Vein endothelial cell (primary cell): ENCODE results near the gene SFXN5. TPM values are rescaled to one million over a fixed set of nuclear protein-coding genes. Genes with fewer than 3 reads are reported as not detected.

ENCODE experiments used
- total RNA-seq: library from RNA; depleted of rRNA; stranded (reverse); fragments of >200 nt; gene quantifications from 2 replicates; pipeline ENCODE4 v1.2.3, GENCODE V29; 2012

SFXN5 gene, protein sequence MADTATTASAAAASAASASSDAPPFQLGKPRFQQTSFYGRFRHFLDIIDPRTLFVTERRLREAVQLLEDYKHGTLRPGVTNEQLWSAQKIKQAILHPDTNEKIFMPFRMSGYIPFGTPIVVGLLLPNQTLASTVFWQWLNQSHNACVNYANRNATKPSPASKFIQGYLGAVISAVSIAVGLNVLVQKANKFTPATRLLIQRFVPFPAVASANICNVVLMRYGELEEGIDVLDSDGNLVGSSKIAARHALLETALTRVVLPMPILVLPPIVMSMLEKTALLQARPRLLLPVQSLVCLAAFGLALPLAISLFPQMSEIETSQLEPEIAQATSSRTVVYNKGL
- total RNA-seq = 20.4 and 20.6 TPM in 2 replicates

DNA sequence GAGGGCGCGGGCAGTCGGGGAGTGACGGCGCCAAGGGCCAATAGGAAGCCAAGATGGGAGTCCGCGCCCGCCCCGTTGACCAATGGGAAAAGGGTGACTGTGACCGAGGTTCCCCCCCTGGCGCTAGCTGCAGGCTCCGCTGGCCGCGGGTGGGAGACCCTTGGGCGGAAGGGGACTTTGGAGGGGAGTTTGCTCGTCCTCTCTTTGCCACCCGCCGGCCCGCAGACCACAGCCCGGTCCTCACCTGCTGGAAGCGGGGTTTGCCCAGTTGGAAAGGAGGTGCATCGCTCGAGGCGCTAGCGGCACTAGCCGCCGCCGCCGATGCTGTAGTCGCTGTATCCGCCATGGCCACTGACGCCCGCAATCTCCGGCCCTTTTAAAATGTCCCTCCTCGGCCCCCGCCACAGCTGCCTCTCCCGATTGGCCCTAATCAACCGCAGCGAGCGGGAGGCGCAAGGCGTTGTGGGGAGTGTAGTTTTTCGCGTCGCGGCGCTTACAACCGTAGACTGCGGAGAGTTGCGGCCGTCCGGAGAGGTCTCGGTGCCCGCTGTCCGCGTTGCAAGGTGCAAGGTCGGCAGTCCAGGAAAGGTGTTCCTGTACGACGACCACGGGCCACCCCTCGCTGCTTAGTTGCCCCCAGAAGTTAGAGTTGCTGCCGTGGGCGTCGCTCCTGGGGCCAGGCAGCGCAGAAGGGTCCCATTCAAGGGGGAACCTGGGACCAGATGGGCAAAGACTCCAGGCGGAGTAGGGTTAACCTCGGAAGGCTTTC, at the start of gene SFXN5:
Gene SFXN5 (minus strand): TSS at position 353 of the 769 bp plus-strand sequence. CDS start 7 bp downstream, at position 346.

GRCh38 chr2:73112913-73113854, 41.7 kb upstream of the SFXN5 start, which contains the start of gene RAB11FIP5:
TSS of gene RAB11FIP5 (minus strand) at chr2:73112948. CDS start at chr2:73112777, 171 bp downstream.

GRCh38 chr2:72917138-72917876, 154.2 kb downstream of the SFXN5 start, which contains the start of gene EMX1:
TSS of gene EMX1 (plus strand) at chr2:72917519. CDS start at chr2:72917853, 334 bp downstream.

Other genes with a start within 250 kb of the SFXN5 start
- gene EXOC6B, start 245.7 kb downstream of the SFXN5 start, total RNA-seq = 19.7 and 22.2 TPM in 2 replicates
- gene SPR, start 184.3 kb downstream of the SFXN5 start, total RNA-seq = 33.4 and 40.2 TPM in 2 replicates
- not detected in 2 replicates for gene EMX1, start 154.2 kb downstream of the SFXN5 start, total RNA-seq
- gene RAB11FIP5, start 41.2 kb upstream of the SFXN5 start, total RNA-seq = 66.3 and 70.3 TPM in 2 replicates
- gene NOTO, start 130.9 kb upstream of the SFXN5 start, total RNA-seq = not detected in 2 replicates
- 19.4 and 22.2 TPM in 2 replicates for gene SMYD5, start 142.5 kb upstream of the SFXN5 start, total RNA-seq
- 16.0 and 29.3 TPM in 2 replicates for gene PRADC1, start 161.5 kb upstream of the SFXN5 start, total RNA-seq
- 352 and 393 TPM in 2 replicates for gene CCT7, start 162.6 kb upstream of the SFXN5 start, total RNA-seq
- 0.33 and 0.96 TPM in 2 replicates for gene FBXO41, start 212.8 kb upstream of the SFXN5 start, total RNA-seq
- not detected in 2 replicates for gene EGR4, start 221.8 kb upstream of the SFXN5 start, total RNA-seq